ENCODE measurements around the gene PDE4D. TPM values are rescaled to one million over a fixed set of nuclear protein-coding genes. Genes with fewer than 3 reads are reported as not detected.
"Not testable (repeated sequence)": the region's sequence is repeated elsewhere in the genome, so short reads cannot be mapped to it uniquely, and the experiment has no call there.

Gene PDE4D
- total and polyA plus RNA-seq, 2 of the 4 experiments (the other 2 are of a cell fraction): 1.4 to 7.9 TPM

DNA sequence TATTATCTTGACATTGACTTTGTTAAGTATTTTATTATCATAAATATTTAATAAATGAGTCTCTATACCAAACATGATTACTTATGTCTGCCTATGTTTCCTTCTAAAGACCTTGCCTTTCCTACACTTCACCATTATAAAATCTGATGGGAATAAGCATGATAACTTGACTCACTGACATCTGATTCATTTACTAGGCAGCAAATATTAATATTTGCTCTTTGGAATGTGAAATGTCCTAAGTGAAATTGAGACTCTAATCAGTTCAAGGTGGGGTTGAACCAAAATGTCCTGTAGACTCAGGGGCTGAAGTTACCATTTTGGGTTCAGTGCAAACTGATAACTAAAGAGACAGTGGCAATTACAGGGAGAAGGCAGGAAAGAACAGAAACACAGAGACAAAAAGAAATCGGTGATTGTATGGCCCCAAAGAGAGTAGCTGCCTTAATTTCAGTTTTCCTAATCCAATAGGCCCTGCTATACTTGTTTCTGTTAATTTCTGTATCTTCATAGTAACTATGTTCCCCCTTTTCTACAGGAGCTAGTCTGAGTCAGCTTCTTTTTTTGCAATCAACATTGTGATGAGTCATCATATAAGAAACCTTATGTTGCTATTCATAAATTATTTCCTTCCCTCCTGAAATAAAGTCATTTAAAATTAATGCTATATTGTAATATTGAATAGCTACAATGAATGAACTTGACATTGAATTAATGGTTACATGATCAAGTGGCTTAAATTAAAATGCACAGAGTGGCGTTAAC is 296.8 kb downstream of the PDE4D start:
- H2BK20ac ChIP-seq (ENCODE audit: low read depth, low read length): no peak overlapping the region
- no peak overlapping the region for H3K56ac ChIP-seq (ENCODE audit: extremely low read depth, insufficient read depth, low read length)
- no peak for ATAC-seq (ENCODE audit: low read depth)
- no peaks in the 10 kb centered on the region for H4K20me1 ChIP-seq (ENCODE audit: insufficient read depth, low read length)
- H2BK5ac ChIP-seq (ENCODE audit: low read depth, low read length, poor library complexity, severe bottlenecking): no peak overlapping the region
- no TSS peak for BruUV-seq (replicated peaks)
- no peak overlapping the region for H4K8ac ChIP-seq (ENCODE audit: low read depth in 2 of 2, low read length in 2 of 2)
- no peak overlapping the region for H3K18ac ChIP-seq (ENCODE audit: low read depth, low read length)
- TF ChIP-seq NFE2L2 (IDR thresholded peaks at IDR 0.05; ENCODE audit: low read depth, low read length): peak; percentile 60
- TF ChIP-seq CHD1 (IDR thresholded peaks at IDR 0.05; ENCODE audit: low read depth, low read length): no peak
- TF ChIP-seq RFX5 (IDR thresholded peaks at IDR 0.05; ENCODE audit: low read depth, low read length): no peak
- TF ChIP-seq CEBPB (IDR thresholded peaks at IDR 0.05; ENCODE audit: low read depth, low read length): no peak
- TF ChIP-seq FOS (IDR thresholded peaks at IDR 0.05; ENCODE audit: low read depth, low read length): peak; percentile 72
- peak; percentile 98 for TF ChIP-seq MAFK (IDR thresholded peaks at IDR 0.05; ENCODE audit: low read depth, low read length)
- H3K9me1 ChIP-seq (ENCODE audit: insufficient read depth, low read length): no peaks in the 10 kb centered on the region
- no peak overlapping the region for H3K4me2 ChIP-seq (ENCODE audit: low read depth, low read length)
- POLR2A ChIA-PET (ENCODE audit: unreplicated experiment): no interaction called here
- H2AFZ ChIP-seq (replicated peaks; ENCODE audit: low read length, poor library complexity): no peak overlapping the region
- no peak overlapping the region for H2AK5ac ChIP-seq (ENCODE audit: low read depth, low read length)
- WGBS, 2 experiments (ENCODE audit: extremely low coverage in 2 of 2, insufficient read length in 1 of 2): no CpG with 5 or more reads among the region's 2 CpGs
- H4K91ac ChIP-seq (ENCODE audit: insufficient read depth, low read depth, low read length): no peak overlapping the region
- H3K14ac ChIP-seq (replicated peaks; ENCODE audit: low read depth, low read length): no peak overlapping the region
- no peaks in the 10 kb centered on the region for H3K36me3 ChIP-seq (ENCODE audit: control insufficient read depth, insufficient read depth, low read length)
- no peaks in the 10 kb centered on the region for H3K4me1 ChIP-seq (ENCODE audit: control insufficient read depth, insufficient read depth, low read length)
- DNase-seq: peak; percentile 44
- H3K9me3 ChIP-seq (ENCODE audit: control insufficient read depth, insufficient read depth, low read length): no peaks in the 10 kb centered on the region
- H2BK120ac ChIP-seq (ENCODE audit: low read depth, low read length): no peak overlapping the region
- H3K79me1 ChIP-seq (ENCODE audit: low read depth in 1 of 2, low read length in 2 of 2): no peaks in the 10 kb centered on the region
- H2AK9ac ChIP-seq (replicated peaks; ENCODE audit: low read depth, low read length, poor library complexity): no peak overlapping the region
- CTCF ChIA-PET: no interaction called here
- no peak overlapping the region for H3K27ac ChIP-seq (ENCODE audit: insufficient read depth, low read length)
- dilution Hi-C loops (cut with HindIII; ENCODE audit: low sequenced_read_pairs, unreplicated experiment): no loop called here
- no peak overlapping the region for H4K5ac ChIP-seq (ENCODE audit: low read depth, low read length)
- no peaks in the 10 kb centered on the region for H3K27me3 ChIP-seq (ENCODE audit: control insufficient read depth, insufficient read depth, low read length)
- no peak overlapping the region for H3K4me3 ChIP-seq (ENCODE audit: insufficient read depth, low read depth, low read length)
- H3K4ac ChIP-seq (ENCODE audit: low read depth, low read length): no peak overlapping the region
- H3K9ac ChIP-seq (ENCODE audit: low read depth, low read length): no peak overlapping the region
- no peak overlapping the region for H3K23ac ChIP-seq (ENCODE audit: low read depth, low read length)
- no peak overlapping the region for H2BK15ac ChIP-seq (ENCODE audit: low read depth, low read length)
- in situ Hi-C loops (cut with MboI; ENCODE audit: low sequenced_read_pairs): no loop called here
- intact Hi-C loops (cut with micrococcal nuclease): no loop called here

DNA sequence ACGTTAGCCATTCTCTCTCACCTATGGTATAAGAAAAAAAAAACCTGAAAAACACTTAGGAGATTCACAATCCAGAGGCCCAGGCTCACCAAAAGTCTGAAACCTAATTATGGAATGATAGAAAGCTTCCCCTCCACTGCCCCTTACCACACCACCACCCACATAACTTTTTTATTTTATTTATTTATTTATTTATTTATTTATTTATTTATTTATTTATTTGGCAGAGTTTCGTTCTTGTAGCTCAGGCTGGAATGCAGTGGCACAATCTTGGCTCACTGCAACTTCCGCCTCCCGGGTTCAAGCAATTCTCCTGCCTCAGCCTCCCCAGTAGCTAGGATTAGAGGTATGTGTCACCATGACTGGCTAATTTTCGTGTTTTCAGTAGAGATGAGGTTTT is 299.4 kb downstream of the PDE4D start:
- BruUV-seq (replicated peaks); in situ Hi-C loops (cut with MboI; ENCODE audit: low sequenced_read_pairs): not testable (repeated sequence)

More for the DNA sequence above, 299.4 kb downstream of the PDE4D start:
- H3K23ac ChIP-seq (ENCODE audit: low read depth, low read length); DNase-seq; H2BK15ac ChIP-seq (ENCODE audit: low read depth, low read length); H3K56ac ChIP-seq (ENCODE audit: extremely low read depth, insufficient read depth, low read length); H3K9ac ChIP-seq (ENCODE audit: low read depth, low read length); ATAC-seq (ENCODE audit: low read depth); H2BK20ac ChIP-seq (ENCODE audit: low read depth, low read length); H4K91ac ChIP-seq (ENCODE audit: insufficient read depth, low read depth, low read length); H3K27ac ChIP-seq (ENCODE audit: insufficient read depth, low read length); H3K36me3 ChIP-seq (ENCODE audit: control insufficient read depth, insufficient read depth, low read length); dilution Hi-C loops (cut with HindIII; ENCODE audit: low sequenced_read_pairs, unreplicated experiment); H3K18ac ChIP-seq (ENCODE audit: low read depth, low read length); H3K27me3 ChIP-seq (ENCODE audit: control insufficient read depth, insufficient read depth, low read length); H3K9me3 ChIP-seq (ENCODE audit: control insufficient read depth, insufficient read depth, low read length); H2BK5ac ChIP-seq (ENCODE audit: low read depth, low read length, poor library complexity, severe bottlenecking); H3K4me3 ChIP-seq (ENCODE audit: insufficient read depth, low read depth, low read length); CTCF ChIA-PET; H3K9me1 ChIP-seq (ENCODE audit: insufficient read depth, low read length); H2AK9ac ChIP-seq (replicated peaks; ENCODE audit: low read depth, low read length, poor library complexity); H3K4me2 ChIP-seq (ENCODE audit: low read depth, low read length); H2BK120ac ChIP-seq (ENCODE audit: low read depth, low read length); H3K14ac ChIP-seq (replicated peaks; ENCODE audit: low read depth, low read length); H4K20me1 ChIP-seq (ENCODE audit: insufficient read depth, low read length); H4K8ac ChIP-seq (ENCODE audit: low read depth in 2 of 2, low read length in 2 of 2); H3K4ac ChIP-seq (ENCODE audit: low read depth, low read length); H2AK5ac ChIP-seq (ENCODE audit: low read depth, low read length); intact Hi-C loops (cut with micrococcal nuclease); H3K4me1 ChIP-seq (ENCODE audit: control insufficient read depth, insufficient read depth, low read length); H3K79me1 ChIP-seq (ENCODE audit: low read depth in 1 of 2, low read length in 2 of 2); H4K5ac ChIP-seq (ENCODE audit: low read depth, low read length); H2AFZ ChIP-seq (replicated peaks; ENCODE audit: low read length, poor library complexity); POLR2A ChIA-PET (ENCODE audit: unreplicated experiment): not testable (repeated sequence)
- WGBS, 2 experiments (ENCODE audit: extremely low coverage in 2 of 2, insufficient read length in 1 of 2): no CpG with 5 or more reads among the region's 5 CpGs

Measured in IMR-90 (cell line).